ENCODE measurements around the gene RAD51B. TPM values are rescaled to one million over a fixed set of nuclear protein-coding genes. Genes with fewer than 3 reads are reported as not detected.

RAD51B gene
- polyA plus RNA-seq, 1 donor (not counting 4 experiments of a cell fraction or from before 2014, with no cell fraction given): 13.3 TPM

DNA sequence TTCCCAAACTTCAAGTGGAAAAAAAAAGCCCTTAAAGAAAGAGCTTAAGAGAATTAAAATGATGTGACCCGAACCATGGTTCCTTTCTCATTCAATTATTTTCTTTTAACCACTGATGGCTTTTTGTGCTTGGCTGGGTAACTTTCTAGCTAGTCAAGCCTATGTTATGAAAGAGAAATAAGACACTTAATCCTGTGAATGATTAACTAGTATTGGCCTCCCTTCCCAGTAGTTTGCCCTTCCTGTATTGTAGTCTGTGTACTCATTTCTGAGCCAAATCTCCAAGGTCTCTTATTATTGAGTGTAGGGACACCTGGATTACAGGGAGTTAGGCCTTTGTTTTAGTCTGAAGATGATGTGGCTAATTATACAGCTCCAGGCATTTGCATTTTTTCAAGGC lies 353.0 kb downstream of the RAD51B start:
- no peaks in the 10 kb centered on the region for H3K9me1 ChIP-seq (ENCODE audit: control insufficient read depth, extremely low read depth, insufficient read depth, low read length)
- H3K4me3 ChIP-seq (ENCODE audit: control insufficient read depth in 2 of 3, extremely low read depth in 1 of 3, insufficient read depth in 2 of 3, low read depth in 1 of 3, low read length in 3 of 3): no peak overlapping the region
- no peak overlapping the region for H3K9ac ChIP-seq (ENCODE audit: control insufficient read depth, extremely low read depth, insufficient read depth, low read length)
- TF ChIP-seq EZH2 (IDR thresholded peaks at IDR 0.05; ENCODE audit: low read length): no peak
- TF ChIP-seq, protein P1, sequence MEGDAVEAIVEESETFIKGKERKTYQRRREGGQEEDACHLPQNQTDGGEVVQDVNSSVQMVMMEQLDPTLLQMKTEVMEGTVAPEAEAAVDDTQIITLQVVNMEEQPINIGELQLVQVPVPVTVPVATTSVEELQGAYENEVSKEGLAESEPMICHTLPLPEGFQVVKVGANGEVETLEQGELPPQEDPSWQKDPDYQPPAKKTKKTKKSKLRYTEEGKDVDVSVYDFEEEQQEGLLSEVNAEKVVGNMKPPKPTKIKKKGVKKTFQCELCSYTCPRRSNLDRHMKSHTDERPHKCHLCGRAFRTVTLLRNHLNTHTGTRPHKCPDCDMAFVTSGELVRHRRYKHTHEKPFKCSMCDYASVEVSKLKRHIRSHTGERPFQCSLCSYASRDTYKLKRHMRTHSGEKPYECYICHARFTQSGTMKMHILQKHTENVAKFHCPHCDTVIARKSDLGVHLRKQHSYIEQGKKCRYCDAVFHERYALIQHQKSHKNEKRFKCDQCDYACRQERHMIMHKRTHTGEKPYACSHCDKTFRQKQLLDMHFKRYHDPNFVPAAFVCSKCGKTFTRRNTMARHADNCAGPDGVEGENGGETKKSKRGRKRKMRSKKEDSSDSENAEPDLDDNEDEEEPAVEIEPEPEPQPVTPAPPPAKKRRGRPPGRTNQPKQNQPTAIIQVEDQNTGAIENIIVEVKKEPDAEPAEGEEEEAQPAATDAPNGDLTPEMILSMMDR (optimal IDR thresholded peaks at IDR 0.05 in 1 of 3, IDR thresholded peaks at IDR 0.05 in 1 of 3, conservative IDR thresholded peaks at IDR 0.05 in 1 of 3; ENCODE audit: extremely low read depth in 1 of 3, insufficient read depth in 2 of 3, low read length in 3 of 3): no peak
- no peak overlapping the region for H3K27ac ChIP-seq (ENCODE audit: control insufficient read depth, insufficient read depth, low read length)
- dilution Hi-C loops (cut with MboI; ENCODE audit: extremely low pct_ligation_motif_present, low sequenced_read_pairs): no loop called here
- no peak for DNase-seq (ENCODE audit: low read depth, low spot score)
- H2AFZ ChIP-seq (ENCODE audit: control insufficient read depth, low read length): no peak overlapping the region
- no peaks in the 10 kb centered on the region for H3K79me2 ChIP-seq (ENCODE audit: control insufficient read depth, insufficient read depth, low read length)
- no peak for FAIRE-seq
- H3K9me3 ChIP-seq (ENCODE audit: control insufficient read depth, low read depth, low read length): no peaks in the 10 kb centered on the region
- H3K36me3 ChIP-seq (ENCODE audit: control insufficient read depth in 2 of 2, extremely low read depth in 1 of 2, insufficient read depth in 2 of 2, low read length in 2 of 2): no peaks in the 10 kb centered on the region
- no peak overlapping the region for H3K4me2 ChIP-seq (ENCODE audit: control insufficient read depth, extremely low read depth, insufficient read depth, low read depth, low read length)
- H4K20me1 ChIP-seq (ENCODE audit: control insufficient read depth, extremely low read depth, insufficient read depth, low read length): no peaks in the 10 kb centered on the region
- H3K4me1 ChIP-seq (ENCODE audit: control insufficient read depth, extremely low read depth, insufficient read depth, low read length): no peaks in the 10 kb centered on the region
- no peaks in the 10 kb centered on the region for H3K27me3 ChIP-seq (ENCODE audit: control insufficient read depth, extremely low read depth, insufficient read depth, low read length)

DNA sequence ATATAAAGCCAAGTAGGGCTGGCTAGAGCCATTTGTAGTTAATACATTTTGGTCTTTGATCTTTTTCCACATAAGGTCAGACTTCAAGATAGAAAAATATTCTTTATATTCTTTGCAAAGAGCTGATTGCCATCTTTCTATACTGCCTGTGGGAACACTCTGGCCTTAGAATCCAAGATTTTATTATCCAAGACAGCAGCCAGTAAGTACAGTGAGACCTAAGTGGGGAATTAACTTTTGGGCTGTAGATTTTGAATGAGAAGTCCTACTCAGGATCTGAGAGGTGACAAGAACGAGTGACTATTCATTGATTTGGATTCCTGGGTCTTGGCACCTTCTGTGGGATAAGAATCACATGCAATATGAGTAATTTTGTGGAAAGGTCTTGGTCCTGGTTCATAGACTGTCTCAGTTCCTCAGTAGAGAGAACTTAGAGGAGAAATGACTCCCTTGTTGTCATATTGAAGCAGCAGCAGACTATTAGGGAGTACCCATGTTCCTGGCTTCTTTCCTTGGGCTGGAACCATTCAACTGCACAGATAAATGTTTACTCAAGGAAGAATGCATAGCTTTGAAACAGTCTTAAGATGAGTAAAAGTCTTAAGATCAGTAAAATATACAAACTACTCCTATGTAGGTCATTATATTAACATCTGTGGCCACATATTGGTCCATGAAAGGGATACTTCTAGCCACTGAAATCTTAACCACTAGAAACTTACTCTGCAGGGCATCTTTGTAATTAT lies 353.8 kb downstream of the RAD51B start:
- FAIRE-seq (no peak), DNase-seq (ENCODE audit: low read depth, low spot score) (no peak)
- peaks cover 3% of the 10 kb centered on the region for H3K4me1 ChIP-seq (ENCODE audit: control insufficient read depth, extremely low read depth, insufficient read depth, low read length)
- H3K79me2 ChIP-seq (ENCODE audit: control insufficient read depth, insufficient read depth, low read length): no peaks in the 10 kb centered on the region
- dilution Hi-C loops (cut with MboI; ENCODE audit: extremely low pct_ligation_motif_present, low sequenced_read_pairs): no loop called here
- no peak overlapping the region for H3K9ac ChIP-seq (ENCODE audit: control insufficient read depth, extremely low read depth, insufficient read depth, low read length)
- TF ChIP-seq, protein P1 (optimal IDR thresholded peaks at IDR 0.05 in 1 of 3, IDR thresholded peaks at IDR 0.05 in 1 of 3, conservative IDR thresholded peaks at IDR 0.05 in 1 of 3; ENCODE audit: extremely low read depth in 1 of 3, insufficient read depth in 2 of 3, low read length in 3 of 3): no peak
- TF ChIP-seq EZH2 (IDR thresholded peaks at IDR 0.05; ENCODE audit: low read length): no peak
- no peaks in the 10 kb centered on the region for H3K27me3 ChIP-seq (ENCODE audit: control insufficient read depth, extremely low read depth, insufficient read depth, low read length)
- H4K20me1 ChIP-seq (ENCODE audit: control insufficient read depth, extremely low read depth, insufficient read depth, low read length): no peaks in the 10 kb centered on the region
- H3K9me1 ChIP-seq (ENCODE audit: control insufficient read depth, extremely low read depth, insufficient read depth, low read length): no peaks in the 10 kb centered on the region
- no peak overlapping the region for H3K4me2 ChIP-seq (ENCODE audit: control insufficient read depth, extremely low read depth, insufficient read depth, low read depth, low read length)
- no peak overlapping the region for H2AFZ ChIP-seq (ENCODE audit: control insufficient read depth, low read length)
- H3K4me3 ChIP-seq (ENCODE audit: control insufficient read depth in 2 of 3, extremely low read depth in 1 of 3, insufficient read depth in 2 of 3, low read depth in 1 of 3, low read length in 3 of 3): no peak overlapping the region
- no peaks in the 10 kb centered on the region for H3K36me3 ChIP-seq (ENCODE audit: control insufficient read depth in 2 of 2, extremely low read depth in 1 of 2, insufficient read depth in 2 of 2, low read length in 2 of 2)
- no peak overlapping the region for H3K27ac ChIP-seq (ENCODE audit: control insufficient read depth, insufficient read depth, low read length)
- H3K9me3 ChIP-seq (ENCODE audit: control insufficient read depth, low read depth, low read length): no peaks in the 10 kb centered on the region

Measured in keratinocyte (primary cell).